Measurements from ENCODE around the gene EPB41.

GRCh38 chr1:28893403-28894102 is 20.8 kb upstream of the EPB41 start:
- TF ChIP-seq ZFP3 (tag by site-specific recombination; IDR thresholded peaks at IDR 0.05; ENCODE audit: low read depth) (no peak), ZEB2 (tag by site-specific recombination; IDR thresholded peaks at IDR 0.05) (no peak), ZNF670 (tag by site-specific recombination; IDR thresholded peaks at IDR 0.05; ENCODE audit: low read depth) (no peak), ZBTB20 (tag by site-specific recombination; IDR thresholded peaks at IDR 0.05) (peak; percentile 64), MEIS1 (CRISPR knock-in tag; IDR thresholded peaks at IDR 0.05; ENCODE audit: borderline replicate concordance) (no peak), ZNF544 (tag by site-specific recombination; IDR thresholded peaks at IDR 0.05) (no peak)
- TF ChIP-seq, protein P1, sequence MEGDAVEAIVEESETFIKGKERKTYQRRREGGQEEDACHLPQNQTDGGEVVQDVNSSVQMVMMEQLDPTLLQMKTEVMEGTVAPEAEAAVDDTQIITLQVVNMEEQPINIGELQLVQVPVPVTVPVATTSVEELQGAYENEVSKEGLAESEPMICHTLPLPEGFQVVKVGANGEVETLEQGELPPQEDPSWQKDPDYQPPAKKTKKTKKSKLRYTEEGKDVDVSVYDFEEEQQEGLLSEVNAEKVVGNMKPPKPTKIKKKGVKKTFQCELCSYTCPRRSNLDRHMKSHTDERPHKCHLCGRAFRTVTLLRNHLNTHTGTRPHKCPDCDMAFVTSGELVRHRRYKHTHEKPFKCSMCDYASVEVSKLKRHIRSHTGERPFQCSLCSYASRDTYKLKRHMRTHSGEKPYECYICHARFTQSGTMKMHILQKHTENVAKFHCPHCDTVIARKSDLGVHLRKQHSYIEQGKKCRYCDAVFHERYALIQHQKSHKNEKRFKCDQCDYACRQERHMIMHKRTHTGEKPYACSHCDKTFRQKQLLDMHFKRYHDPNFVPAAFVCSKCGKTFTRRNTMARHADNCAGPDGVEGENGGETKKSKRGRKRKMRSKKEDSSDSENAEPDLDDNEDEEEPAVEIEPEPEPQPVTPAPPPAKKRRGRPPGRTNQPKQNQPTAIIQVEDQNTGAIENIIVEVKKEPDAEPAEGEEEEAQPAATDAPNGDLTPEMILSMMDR (tag by site-specific recombination; IDR thresholded peaks at IDR 0.05): peak; percentile 70
